KMS-11 (cell line): Measurements from ENCODE around the gene ABHD1.

Experiments used
- H2AFZ ChIP-seq: fragments of 200-600 bp; sonication (generic); 2 replicates; pipeline ENCODE4 v1.6.1; 2016; ENCODE audit warnings: antibody characterized with exemption, mixed run types, low read depth
- H3K27ac ChIP-seq: fragments of 200-600 bp; sonication (generic); 2 replicates; pipeline ENCODE4 v1.6.1; 2016; ENCODE audit warnings: mild to moderate bottlenecking, mixed run types
- H3K27me3 ChIP-seq: fragments of 200-600 bp; sonication (generic); 2 replicates; pipeline ENCODE4 v1.6.1; 2017; ENCODE audit warnings: mild to moderate bottlenecking, low read depth, mixed run types, moderate library complexity; ENCODE audit not compliant: insufficient read depth
- H3K36me3 ChIP-seq: fragments of 200-600 bp; sonication (generic); 2 replicates; pipeline ENCODE4 v1.6.1; 2017; ENCODE audit warnings: mild to moderate bottlenecking, mixed run types; ENCODE audit not compliant: insufficient read depth
- H3K4me1 ChIP-seq: fragments of 200-600 bp; sonication (generic); 2 replicates; pipeline ENCODE4 v1.6.1; 2016; ENCODE audit warnings: mild to moderate bottlenecking, low read depth, mixed run types; ENCODE audit not compliant: poor library complexity, severe bottlenecking
- H3K4me2 ChIP-seq: fragments of 200-600 bp; sonication (generic); 2 replicates; pipeline ENCODE4 v1.7.0; 2016; ENCODE audit warnings: mild to moderate bottlenecking, mixed run types
- H3K4me3 ChIP-seq: fragments of 200-600 bp; sonication (generic); IDR thresholded peaks from 2 replicates; pipeline ENCODE4 v1.6.1; 2017; ENCODE audit warnings: low read depth, low read length, mixed read lengths; ENCODE audit not compliant: insufficient read depth
- H3K79me2 ChIP-seq: fragments of 200-600 bp; sonication (generic); 2 replicates; pipeline ENCODE4 v1.6.1; 2016; ENCODE audit warnings: low read depth, mixed run types; ENCODE audit not compliant: insufficient read depth
- H3K9ac ChIP-seq: fragments of 200-600 bp; sonication (generic); 2 replicates; pipeline ENCODE4 v1.6.1; 2016; ENCODE audit warnings: mild to moderate bottlenecking, mixed run types
- H4K20me1 ChIP-seq: fragments of 200-600 bp; sonication (generic); 2 replicates; pipeline ENCODE4 v1.6.1; 2016; ENCODE audit warnings: mild to moderate bottlenecking, mixed run types; ENCODE audit not compliant: insufficient read depth
- TF ChIP-seq, protein P1 (sequence below): fragments of 200-600 bp; sonication (generic); conservative IDR thresholded peaks from 2 replicates; pipeline ENCODE4 v1.6.1; 2017; ENCODE audit warnings: low read depth, mild to moderate bottlenecking, antibody characterized with exemption, low read length, moderate library complexity, mixed read lengths

Gene ABHD1

DNA sequence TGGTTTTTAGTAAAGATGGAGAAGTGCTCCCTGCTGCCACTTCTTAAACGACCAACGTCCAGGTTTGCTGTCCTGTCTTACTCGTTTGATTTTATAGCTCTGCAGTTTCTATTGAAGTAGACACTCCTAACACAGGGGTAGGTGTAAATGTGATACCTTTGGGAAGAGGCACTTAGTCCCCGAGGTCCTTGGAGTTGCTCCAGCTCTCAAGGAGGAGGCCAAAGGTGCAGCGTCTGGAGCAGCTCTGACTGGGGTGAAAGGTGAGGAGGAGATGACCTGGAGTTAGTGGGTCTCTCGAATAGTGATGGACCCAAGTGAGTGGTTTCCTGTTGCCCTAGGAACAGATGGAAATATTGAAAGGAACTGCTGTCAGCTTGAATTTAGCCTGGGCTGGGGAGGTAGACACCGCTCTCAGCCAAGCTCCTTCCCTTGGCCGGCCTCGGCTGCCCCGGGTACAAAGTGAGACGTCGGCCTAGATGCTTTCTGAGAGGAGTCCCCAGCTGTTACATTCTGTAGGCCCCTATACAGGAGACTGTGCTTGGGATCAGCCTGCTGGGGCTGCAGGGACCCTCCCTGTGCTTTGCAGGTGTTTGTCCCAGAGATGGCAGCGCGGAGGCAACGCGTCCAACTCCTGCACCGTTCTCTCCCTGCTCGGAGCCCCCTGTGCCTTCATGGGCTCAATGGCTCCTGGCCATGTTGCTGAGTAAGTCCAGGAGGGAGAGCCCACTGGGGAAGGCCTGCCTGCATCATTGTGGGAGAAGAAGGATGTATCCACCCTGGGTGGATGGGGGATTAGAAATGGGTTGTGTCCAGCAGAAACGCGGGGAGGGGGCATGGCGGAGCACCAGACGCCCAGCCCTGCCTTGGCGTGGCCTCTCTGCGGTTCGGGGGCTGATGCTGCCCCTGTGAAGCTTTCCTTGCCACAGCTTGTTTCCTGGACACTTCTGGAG, 31.6 kb upstream of the ABHD1 start:
- Histone ChIP-seq H3K36me3 (no peaks in the 10 kb centered on the region), H2AFZ (no peak overlapping the region), H3K4me2 (no peak overlapping the region), H3K4me3 (no peak overlapping the region), H3K4me1 (peaks cover 9% of the 10 kb centered on the region), H3K79me2 (no peaks in the 10 kb centered on the region), H4K20me1 (no peaks in the 10 kb centered on the region), H3K27ac (no peak overlapping the region), H3K27me3 (no peaks in the 10 kb centered on the region), H3K9ac (no peak overlapping the region)
- TF ChIP-seq, protein P1, sequence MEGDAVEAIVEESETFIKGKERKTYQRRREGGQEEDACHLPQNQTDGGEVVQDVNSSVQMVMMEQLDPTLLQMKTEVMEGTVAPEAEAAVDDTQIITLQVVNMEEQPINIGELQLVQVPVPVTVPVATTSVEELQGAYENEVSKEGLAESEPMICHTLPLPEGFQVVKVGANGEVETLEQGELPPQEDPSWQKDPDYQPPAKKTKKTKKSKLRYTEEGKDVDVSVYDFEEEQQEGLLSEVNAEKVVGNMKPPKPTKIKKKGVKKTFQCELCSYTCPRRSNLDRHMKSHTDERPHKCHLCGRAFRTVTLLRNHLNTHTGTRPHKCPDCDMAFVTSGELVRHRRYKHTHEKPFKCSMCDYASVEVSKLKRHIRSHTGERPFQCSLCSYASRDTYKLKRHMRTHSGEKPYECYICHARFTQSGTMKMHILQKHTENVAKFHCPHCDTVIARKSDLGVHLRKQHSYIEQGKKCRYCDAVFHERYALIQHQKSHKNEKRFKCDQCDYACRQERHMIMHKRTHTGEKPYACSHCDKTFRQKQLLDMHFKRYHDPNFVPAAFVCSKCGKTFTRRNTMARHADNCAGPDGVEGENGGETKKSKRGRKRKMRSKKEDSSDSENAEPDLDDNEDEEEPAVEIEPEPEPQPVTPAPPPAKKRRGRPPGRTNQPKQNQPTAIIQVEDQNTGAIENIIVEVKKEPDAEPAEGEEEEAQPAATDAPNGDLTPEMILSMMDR, result no peak

DNA sequence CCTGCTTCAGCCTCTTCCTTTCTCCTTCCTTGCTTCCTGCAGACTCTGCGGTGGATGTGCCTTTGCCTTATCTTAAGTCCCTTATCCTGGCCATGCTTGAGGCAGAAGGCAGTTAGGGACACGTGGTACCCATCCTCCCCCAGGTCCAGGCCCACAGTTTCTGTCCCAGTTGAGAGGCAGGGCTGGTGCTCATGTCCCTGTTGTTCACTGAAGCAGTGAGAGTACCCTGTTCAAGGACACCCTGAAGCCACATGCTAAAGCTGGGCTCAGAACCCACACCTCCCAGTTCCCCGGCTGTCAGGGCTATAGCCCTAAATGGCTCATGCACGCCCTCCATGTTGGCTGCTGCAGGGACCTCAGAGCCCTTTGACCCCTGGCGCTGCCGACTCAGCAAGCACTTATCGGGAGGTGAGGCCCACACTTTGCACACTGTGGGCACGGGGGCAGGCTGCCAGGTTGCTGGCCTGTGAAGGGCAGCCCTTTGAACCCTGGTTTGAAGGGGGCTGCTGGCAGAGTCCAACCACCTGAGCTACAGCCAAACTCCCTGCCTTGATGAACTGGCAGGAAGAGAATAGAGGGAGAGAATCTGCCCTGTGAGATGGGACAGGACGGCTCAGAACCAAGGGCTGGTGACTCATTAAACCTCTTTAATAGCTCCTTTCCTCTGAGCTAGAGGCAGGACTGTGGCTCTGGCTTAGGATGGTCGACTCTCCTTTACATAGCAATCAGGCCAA, 30.8 kb upstream of the ABHD1 start:
- no peak overlapping the region for H3K9ac ChIP-seq
- no peak overlapping the region for H2AFZ ChIP-seq
- no peak overlapping the region for H3K4me3 ChIP-seq
- TF ChIP-seq, protein P1, result no peak
- H3K79me2 ChIP-seq, result no peaks in the 10 kb centered on the region
- peaks cover 3% of the 10 kb centered on the region for H3K4me1 ChIP-seq
- H3K27me3 ChIP-seq, result no peaks in the 10 kb centered on the region
- no peak overlapping the region for H3K27ac ChIP-seq
- no peaks in the 10 kb centered on the region for H4K20me1 ChIP-seq
- no peaks in the 10 kb centered on the region for H3K36me3 ChIP-seq
- no peak overlapping the region for H3K4me2 ChIP-seq

DNA sequence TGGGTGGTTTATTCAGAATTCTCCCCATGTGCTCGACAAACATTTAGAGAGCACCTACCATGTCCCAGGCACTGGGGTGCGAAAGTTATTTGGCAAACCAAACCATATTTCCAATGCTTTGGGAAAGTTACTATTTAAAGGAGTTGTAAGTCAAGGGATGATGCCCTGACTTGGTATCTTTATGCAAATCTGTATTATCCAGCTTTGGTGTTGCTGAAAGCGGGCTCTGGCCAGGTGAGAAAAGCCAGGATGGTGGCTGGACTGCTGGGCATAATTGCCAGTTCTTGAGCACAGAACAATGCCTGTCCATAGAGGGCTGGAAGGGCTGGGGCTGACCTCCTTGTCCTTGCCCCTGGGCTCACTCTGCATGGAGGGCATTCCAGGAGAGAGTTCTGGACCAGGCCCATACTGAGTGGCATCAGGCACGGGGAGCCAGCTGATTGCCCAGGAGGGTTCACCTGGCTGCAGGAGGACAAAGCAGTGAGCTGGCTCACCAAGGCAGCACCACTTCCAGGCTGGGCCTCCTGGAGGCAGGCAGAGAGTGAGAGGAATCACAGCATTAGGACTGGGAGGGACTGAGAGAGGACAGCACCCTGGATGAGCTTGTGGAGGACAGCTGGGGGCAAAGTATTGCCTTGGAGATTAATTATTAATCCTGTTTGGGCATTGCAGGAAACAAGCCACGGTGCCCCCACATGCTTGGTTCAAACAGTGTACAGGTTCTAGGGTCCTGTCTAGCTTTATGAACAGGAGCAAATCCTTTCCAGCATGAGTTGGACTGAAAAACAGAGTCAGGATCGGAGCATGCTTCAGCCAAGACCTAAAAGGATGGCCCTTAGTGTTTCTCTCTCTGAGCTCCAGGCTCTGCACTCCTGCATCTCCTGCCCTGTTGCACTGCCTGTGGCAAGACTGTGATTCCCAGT, 29.9 kb upstream of the ABHD1 start:
- Histone ChIP-seq H3K4me1 (no peaks in the 10 kb centered on the region), H3K9ac (no peak overlapping the region), H3K4me2 (no peak overlapping the region), H3K27ac (no peak overlapping the region), H3K4me3 (no peak overlapping the region), H3K27me3 (no peaks in the 10 kb centered on the region), H3K36me3 (no peaks in the 10 kb centered on the region), H3K79me2 (no peaks in the 10 kb centered on the region), H2AFZ (no peak overlapping the region), H4K20me1 (no peaks in the 10 kb centered on the region)
- TF ChIP-seq, protein P1, result no peak

DNA sequence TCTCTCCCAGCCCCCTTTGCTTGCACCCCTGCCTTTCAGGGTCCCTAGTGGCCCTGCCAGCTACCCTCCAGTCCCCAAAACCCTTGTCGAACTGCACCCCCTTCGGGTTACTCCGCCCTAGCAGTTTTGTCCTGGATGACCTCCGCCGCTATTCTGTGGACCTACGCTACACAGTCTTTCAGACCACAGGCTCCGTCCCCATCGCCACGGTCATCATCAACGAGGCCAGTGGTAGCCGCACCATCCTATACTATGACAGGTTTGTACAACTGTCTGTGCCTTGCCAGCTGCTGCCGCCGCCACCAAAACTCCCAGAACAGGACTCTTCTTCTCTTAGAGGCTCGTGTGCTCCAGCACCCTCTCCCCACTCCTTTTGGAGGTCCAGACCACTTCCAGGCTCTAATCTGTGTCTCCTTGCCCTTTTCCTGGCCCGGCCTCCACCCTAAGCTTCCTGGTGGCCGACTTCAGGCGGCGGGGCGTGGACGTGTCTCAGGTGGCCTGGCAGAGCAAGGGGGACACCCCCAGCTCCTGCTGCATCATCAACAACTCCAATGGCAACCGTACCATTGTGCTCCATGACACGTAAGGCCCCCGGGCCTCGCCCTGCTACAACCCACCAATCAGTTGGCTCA, 29.1 kb upstream of the ABHD1 start:
- Histone ChIP-seq H3K36me3 (no peaks in the 10 kb centered on the region), H3K9ac (no peak overlapping the region), H3K27ac (no peak overlapping the region), H3K4me1 (no peaks in the 10 kb centered on the region), H3K4me2 (no peak overlapping the region), H3K27me3 (no peaks in the 10 kb centered on the region), H2AFZ (no peak overlapping the region), H3K79me2 (no peaks in the 10 kb centered on the region), H3K4me3 (no peak overlapping the region), H4K20me1 (no peaks in the 10 kb centered on the region)
- TF ChIP-seq, protein P1, result no peak
